Measurements from ENCODE around the gene CPPED1.

Gene CPPED1

GRCh38 chr16:12661656-12662172, 142.0 kb downstream of the CPPED1 start:
- in situ Hi-C loops (cut with HindIII; ENCODE audit: low pct_ligation_motif_present, low sequenced_read_pairs) = no loop called here
- no peaks in the 10 kb centered on the region for H3K27me3 ChIP-seq (replicated peaks)
- no peak for TF ChIP-seq CTCF (IDR thresholded peaks at IDR 0.05; ENCODE audit: low read depth, low read length, missing control alignments)
- H3K4me3 ChIP-seq (ENCODE audit: low read depth, low read length) = no peak overlapping the region
- DNase-seq = no peak
- no peaks in the 10 kb centered on the region for H3K36me3 ChIP-seq (replicated peaks)
- no peak overlapping the region for H3K27ac ChIP-seq

- H3K27me3 ChIP-seq (replicated peaks) = no peaks in the 10 kb centered on the region
- no peak for DNase-seq
- in situ Hi-C loops (cut with HindIII; ENCODE audit: low pct_ligation_motif_present, low sequenced_read_pairs) = no loop called here
- no peaks in the 10 kb centered on the region for H3K36me3 ChIP-seq (replicated peaks)
- no peak for TF ChIP-seq CTCF (IDR thresholded peaks at IDR 0.05; ENCODE audit: low read depth, low read length, missing control alignments)
- no peak overlapping the region for H3K27ac ChIP-seq
- no peak overlapping the region for H3K4me3 ChIP-seq (ENCODE audit: low read depth, low read length)
Measured at GRCh38 chr16:12659871-12660270, 143.8 kb downstream of the CPPED1 start.

- TF ChIP-seq CTCF (IDR thresholded peaks at IDR 0.05; ENCODE audit: low read depth, low read length, missing control alignments) = no peak
Measured at GRCh38 chr16:12658506-12658905, 145.2 kb downstream of the CPPED1 start.

GRCh38 chr16:12655537-12655936, 148.2 kb downstream of the CPPED1 start:
- no peak overlapping the region for H3K27ac ChIP-seq
- in situ Hi-C loops (cut with HindIII; ENCODE audit: low pct_ligation_motif_present, low sequenced_read_pairs) = no loop called here
- no peak for TF ChIP-seq CTCF (IDR thresholded peaks at IDR 0.05; ENCODE audit: low read depth, low read length, missing control alignments)

More at GRCh38 chr16:12658506-12658905, 145.2 kb downstream of the CPPED1 start:
- DNase-seq = no peak
- Histone ChIP-seq H3K36me3 (replicated peaks) (no peaks in the 10 kb centered on the region), H3K27me3 (replicated peaks) (no peaks in the 10 kb centered on the region), H3K4me3 (ENCODE audit: low read depth, low read length) (no peak overlapping the region), H3K27ac (no peak overlapping the region)
- in situ Hi-C loops (cut with HindIII; ENCODE audit: low pct_ligation_motif_present, low sequenced_read_pairs) = no loop called here

GRCh38 chr16:12653820-12654392, 149.8 kb downstream of the CPPED1 start:
- Histone ChIP-seq H3K36me3 (replicated peaks) (no peaks in the 10 kb centered on the region), H3K27me3 (replicated peaks) (no peaks in the 10 kb centered on the region), H3K27ac (no peak overlapping the region), H3K4me3 (ENCODE audit: low read depth, low read length) (no peak overlapping the region)
- in situ Hi-C loops (cut with HindIII; ENCODE audit: low pct_ligation_motif_present, low sequenced_read_pairs) = no loop called here
- TF ChIP-seq CTCF (IDR thresholded peaks at IDR 0.05; ENCODE audit: low read depth, low read length, missing control alignments) = no peak
- DNase-seq = no peak

More at GRCh38 chr16:12655537-12655936, 148.2 kb downstream of the CPPED1 start:
- no peaks in the 10 kb centered on the region for H3K27me3 ChIP-seq (replicated peaks)
- H3K4me3 ChIP-seq (ENCODE audit: low read depth, low read length) = no peak overlapping the region
- no peak for DNase-seq
- no peaks in the 10 kb centered on the region for H3K36me3 ChIP-seq (replicated peaks)

GRCh38 chr16:12652924-12653323, 150.8 kb downstream of the CPPED1 start:
- DNase-seq = no peak
- Histone ChIP-seq H3K36me3 (replicated peaks) (no peaks in the 10 kb centered on the region), H3K27me3 (replicated peaks) (no peaks in the 10 kb centered on the region), H3K27ac (no peak overlapping the region), H3K4me3 (ENCODE audit: low read depth, low read length) (no peak overlapping the region)
- in situ Hi-C loops (cut with HindIII; ENCODE audit: low pct_ligation_motif_present, low sequenced_read_pairs) = no loop called here
- no peak for TF ChIP-seq CTCF (IDR thresholded peaks at IDR 0.05; ENCODE audit: low read depth, low read length, missing control alignments)
